Hepatocyte (in vitro differentiated cells): ENCODE data around the gene MRPS30.
A peak's percentile ranks its signal among the peaks of the same experiment; 100 is the strongest.

Experiments
- EZH2 ChIP-seq: fragments of 200-600 bp; sonication (generic); IDR thresholded peaks from 2 replicates; pipeline ENCODE4 v1.6.1; 2016; ENCODE audit warnings: antibody characterized with exemption, mild to moderate bottlenecking, borderline replicate concordance
- EZH2phosphoT487 ChIP-seq: fragments of 200-600 bp; sonication (generic); IDR thresholded peaks from one replicate; pipeline ENCODE4 v1.6.1; 2018; ENCODE audit warnings: antibody characterized with exemption, mild to moderate bottlenecking, low read depth, moderate library complexity; ENCODE audit not compliant: unreplicated experiment, severe bottlenecking
- TF ChIP-seq, protein P1 (sequence below): fragments of 200-600 bp; sonication (generic); IDR thresholded peaks from 2 replicates; pipeline ENCODE4 v1.5.1; 2016; ENCODE audit warnings: antibody characterized with exemption, mild to moderate bottlenecking; ENCODE audit not compliant: poor library complexity

- TF ChIP-seq, protein P1, sequence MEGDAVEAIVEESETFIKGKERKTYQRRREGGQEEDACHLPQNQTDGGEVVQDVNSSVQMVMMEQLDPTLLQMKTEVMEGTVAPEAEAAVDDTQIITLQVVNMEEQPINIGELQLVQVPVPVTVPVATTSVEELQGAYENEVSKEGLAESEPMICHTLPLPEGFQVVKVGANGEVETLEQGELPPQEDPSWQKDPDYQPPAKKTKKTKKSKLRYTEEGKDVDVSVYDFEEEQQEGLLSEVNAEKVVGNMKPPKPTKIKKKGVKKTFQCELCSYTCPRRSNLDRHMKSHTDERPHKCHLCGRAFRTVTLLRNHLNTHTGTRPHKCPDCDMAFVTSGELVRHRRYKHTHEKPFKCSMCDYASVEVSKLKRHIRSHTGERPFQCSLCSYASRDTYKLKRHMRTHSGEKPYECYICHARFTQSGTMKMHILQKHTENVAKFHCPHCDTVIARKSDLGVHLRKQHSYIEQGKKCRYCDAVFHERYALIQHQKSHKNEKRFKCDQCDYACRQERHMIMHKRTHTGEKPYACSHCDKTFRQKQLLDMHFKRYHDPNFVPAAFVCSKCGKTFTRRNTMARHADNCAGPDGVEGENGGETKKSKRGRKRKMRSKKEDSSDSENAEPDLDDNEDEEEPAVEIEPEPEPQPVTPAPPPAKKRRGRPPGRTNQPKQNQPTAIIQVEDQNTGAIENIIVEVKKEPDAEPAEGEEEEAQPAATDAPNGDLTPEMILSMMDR: peak; percentile 77
- TF ChIP-seq EZH2: no peak
- no peak for TF ChIP-seq EZH2phosphoT487
Measured at GRCh38 chr5:44774279-44774880, 34.4 kb upstream of the MRPS30 start.
